Smooth muscle cell of the pulmonary artery (primary cell): ENCODE measurements around the gene LASP1. TPM values are rescaled to one million over a fixed set of nuclear protein-coding genes. Genes with fewer than 3 reads are reported as not detected.

Source experiments
- total RNA-seq: library from RNA; depleted of rRNA; stranded (reverse); fragments of >200 nt; gene quantifications from 2 replicates; pipeline ENCODE4 v1.2.3, GENCODE V29; 2014

Gene LASP1, protein sequence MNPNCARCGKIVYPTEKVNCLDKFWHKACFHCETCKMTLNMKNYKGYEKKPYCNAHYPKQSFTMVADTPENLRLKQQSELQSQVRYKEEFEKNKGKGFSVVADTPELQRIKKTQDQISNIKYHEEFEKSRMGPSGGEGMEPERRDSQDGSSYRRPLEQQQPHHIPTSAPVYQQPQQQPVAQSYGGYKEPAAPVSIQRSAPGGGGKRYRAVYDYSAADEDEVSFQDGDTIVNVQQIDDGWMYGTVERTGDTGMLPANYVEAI
- 163 and 215 TPM in 2 replicates for total RNA-seq

GRCh38 chr17:38869526-38870258 is at the start of gene LASP1:
TSS of gene LASP1 (plus strand) at chr17:38870058. CDS start at chr17:38870190, 132 bp downstream.

GRCh38 chr17:38824899-38825761 is 44.7 kb upstream of the LASP1 start, which contains the start of gene CWC25:
TSS of gene CWC25 (minus strand) at chr17:38825321. CDS start at chr17:38825183, 138 bp downstream.

GRCh38 chr17:38853292-38854219 is 16.3 kb upstream of the LASP1 start, which contains the start of gene RPL23:
TSS of gene RPL23 (minus strand) at chr17:38853721. CDS start at chr17:38853710, 11 bp downstream.

DNA sequence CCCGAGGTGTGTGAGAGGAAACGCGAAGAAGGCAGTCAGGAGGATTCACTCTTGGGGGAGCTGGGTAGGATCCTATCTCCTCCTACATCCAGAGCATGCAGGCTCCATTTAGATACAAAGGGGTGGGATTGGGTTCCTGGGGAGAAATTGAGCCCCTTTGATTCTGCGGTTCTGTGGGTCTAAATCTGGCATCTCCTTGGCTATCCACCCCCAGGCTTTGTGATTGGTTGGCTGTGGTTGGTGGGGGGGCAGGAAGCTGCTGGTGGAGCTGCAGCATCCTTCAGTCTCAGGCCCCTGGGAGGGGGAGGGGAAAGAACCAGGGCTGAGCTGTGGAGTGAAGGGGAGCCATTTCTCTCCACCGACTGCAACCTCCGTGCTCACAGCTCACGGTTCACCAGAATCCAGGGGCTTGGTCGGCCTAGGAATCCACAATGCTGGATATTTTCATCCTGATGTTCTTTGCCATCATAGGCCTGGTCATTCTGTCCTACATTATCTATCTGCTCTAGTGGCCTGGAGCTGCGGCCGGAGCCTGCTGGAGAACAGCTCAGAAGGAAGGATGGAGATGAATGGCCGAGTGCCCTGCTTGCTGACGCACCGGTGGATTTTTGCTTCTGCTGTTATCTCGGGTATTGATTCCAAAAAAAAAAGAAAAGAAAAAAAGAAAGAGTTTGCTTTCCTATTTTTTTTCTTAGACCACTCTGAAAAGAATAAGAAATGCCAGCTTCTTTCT is 55.6 kb downstream of the LASP1 start, which contains the start of gene LASP1NB:
LASP1NB (plus strand) TSS at position 352 of the 733 bp plus-strand sequence.

GRCh38 chr17:38967290-38967738 is 97.5 kb downstream of the LASP1 start, which contains the start of gene FBXO47:
TSS of gene FBXO47 (minus strand) at chr17:38967403. CDS start at chr17:38963025, 4,378 bp downstream.

Other genes starting within 250 kb of the LASP1 start
- gene EPOP, start 195.1 kb upstream of the LASP1 start, total RNA-seq = 0.72 and 2.0 TPM in 2 replicates
- 30.4 and 34.5 TPM in 2 replicates for gene MLLT6, start 164.8 kb upstream of the LASP1 start, total RNA-seq
- 3.5 and 5.1 TPM in 2 replicates for gene CISD3, start 139.7 kb upstream of the LASP1 start, total RNA-seq
- gene PCGF2, start 121.7 kb upstream of the LASP1 start, total RNA-seq = 8.4 and 12.3 TPM in 2 replicates
- 145 and 162 TPM in 2 replicates for gene PSMB3, start 117.3 kb upstream of the LASP1 start, total RNA-seq
- gene PIP4K2B, start 70.5 kb upstream of the LASP1 start, total RNA-seq = 63.6 and 71.2 TPM in 2 replicates
- 7.6 and 8.1 TPM in 2 replicates for gene CWC25, start 44.7 kb upstream of the LASP1 start, total RNA-seq
- 803 and 935 TPM in 2 replicates for gene RPL23, start 16.3 kb upstream of the LASP1 start, total RNA-seq
- gene FBXO47, start 97.3 kb downstream of the LASP1 start, total RNA-seq = not detected in 2 replicates